Liver (tissue), 9 donors: ENCODE results near the gene DAG1. TPM values are rescaled to one million over a fixed set of nuclear protein-coding genes. Genes with fewer than 3 reads are reported as not detected.

Experiments
- DNase-seq: peaks from one replicate; pipeline ENCODE4 v3.0.0-alpha.2; 2017; ENCODE audit warnings: low spot score
- H3K27ac ChIP-seq, 2 donors: one replicate each; pipeline ENCODE4 v1.7.0; 2013; ENCODE audit warnings: inconsistent platforms in 2 of 2, low read length in 2 of 2, control low read depth in 1 of 2, low read depth in 1 of 2, mild to moderate bottlenecking in 1 of 2
- H3K27me3 ChIP-seq, 4 donors: one replicate each; pipeline versions ENCODE4 v1.6.1 to v1.7.0; 2013; ENCODE audit warnings: low read length in 3 of 4, inconsistent platforms in 1 of 4, mild to moderate bottlenecking in 1 of 4, moderate library complexity in 1 of 4; ENCODE audit not compliant: control insufficient read depth in 4 of 4, insufficient read depth in 4 of 4
- H3K36me3 ChIP-seq, 4 donors: one replicate each; pipeline versions ENCODE4 v1.6.1 to v1.7.0; 2013; ENCODE audit warnings: low read length in 3 of 4, mild to moderate bottlenecking in 3 of 4, low read depth in 1 of 4, moderate library complexity in 1 of 4; ENCODE audit not compliant: control insufficient read depth in 4 of 4, insufficient read depth in 3 of 4
- H3K4me1 ChIP-seq, 4 donors: one replicate each; pipeline versions ENCODE4 v1.6.1 to v1.7.0; 2013; ENCODE audit warnings: low read length in 3 of 4, mild to moderate bottlenecking in 3 of 4, moderate library complexity in 1 of 4; ENCODE audit not compliant: control insufficient read depth in 4 of 4, insufficient read depth in 4 of 4
- H3K4me3 ChIP-seq, 3 donors: one replicate each; pipeline versions ENCODE4 v1.6.1 to v1.7.0; 2013; ENCODE audit warnings: low read length in 3 of 3, control low read depth in 1 of 3, low read depth in 1 of 3, mild to moderate bottlenecking in 1 of 3
- H3K9ac ChIP-seq, 2 donors: one replicate each; pipeline ENCODE4 v1.7.0; 2013; ENCODE audit warnings: low read length in 2 of 2, mild to moderate bottlenecking in 2 of 2, moderate library complexity in 2 of 2, control low read depth in 1 of 2, low read depth in 1 of 2
- H3K9me3 ChIP-seq, 4 donors: one replicate each; pipeline versions ENCODE4 v1.6.1 to v1.7.0; 2013; ENCODE audit warnings: low read length in 3 of 4; ENCODE audit not compliant: control insufficient read depth in 4 of 4
- ATF3 ChIP-seq: IDR thresholded peaks from 2 replicates; pipeline ENCODE4 v1.6.1; 2016; ENCODE audit warnings: antibody characterized with exemption
- CTCF ChIP-seq: fragments of 150-350 bp; IDR thresholded peaks from 2 replicates; pipeline ENCODE4 v1.5.1; 2017; ENCODE audit warnings: improper control_type of control experiment, low read depth, low read length; ENCODE audit not compliant: missing input control
- EGR1 ChIP-seq, 2 donors: IDR thresholded peaks; 2 replicates each; pipeline ENCODE4 v1.6.1; 2016 to 2018; ENCODE audit warnings: antibody characterized with exemption in 2 of 2, low read depth in 2 of 2
- FOXA1 ChIP-seq: IDR thresholded peaks from 2 replicates; pipeline ENCODE4 v1.6.1; 2016; ENCODE audit warnings: antibody characterized with exemption
- FOXA2 ChIP-seq: IDR thresholded peaks from 2 replicates; pipeline ENCODE4 v1.6.1; 2016; ENCODE audit warnings: antibody characterized with exemption
- GABPA ChIP-seq, 2 donors: IDR thresholded peaks in 1 of 2; conservative IDR thresholded peaks in 1 of 2; 2 replicates each; pipeline ENCODE4 v1.6.1; 2016; ENCODE audit warnings: antibody characterized with exemption in 2 of 2, mild to moderate bottlenecking in 1 of 2, moderate library complexity in 1 of 2
- HNF4A ChIP-seq, 2 donors: conservative IDR thresholded peaks; 2 replicates each; pipeline ENCODE4 v1.6.1; 2016; ENCODE audit warnings: antibody characterized with exemption in 2 of 2, mild to moderate bottlenecking in 2 of 2
- HNF4G ChIP-seq: IDR thresholded peaks from 2 replicates; pipeline ENCODE4 v1.6.1; 2016; ENCODE audit warnings: antibody characterized with exemption
- JUND ChIP-seq, 2 donors: IDR thresholded peaks; 2 replicates each; pipeline ENCODE4 v1.6.1; 2016; ENCODE audit warnings: antibody characterized with exemption in 2 of 2
- MAX ChIP-seq: IDR thresholded peaks from 2 replicates; pipeline ENCODE4 v1.6.1; 2016; ENCODE audit warnings: antibody characterized with exemption
- NR2F2 ChIP-seq: IDR thresholded peaks from 2 replicates; pipeline ENCODE4 v1.6.1; 2016; ENCODE audit warnings: antibody characterized with exemption
- RAD21 ChIP-seq, 2 donors: IDR thresholded peaks; 2 replicates each; pipeline ENCODE4 v1.6.1; 2016; ENCODE audit warnings: antibody characterized with exemption in 2 of 2, mild to moderate bottlenecking in 2 of 2
- REST ChIP-seq: IDR thresholded peaks from 2 replicates; pipeline ENCODE4 v1.6.1; 2016; ENCODE audit warnings: antibody characterized with exemption, mild to moderate bottlenecking
- RXRA ChIP-seq, 2 donors: IDR thresholded peaks; 2 replicates each; pipeline ENCODE4 v1.6.1; 2017 to 2018; ENCODE audit warnings: antibody characterized with exemption in 2 of 2, mild to moderate bottlenecking in 1 of 2
- SP1 ChIP-seq: IDR thresholded peaks from 2 replicates; pipeline ENCODE4 v1.6.1; 2018; ENCODE audit warnings: antibody characterized with exemption, mild to moderate bottlenecking
- TAF1 ChIP-seq: conservative IDR thresholded peaks from 2 replicates; pipeline ENCODE4 v1.6.1; 2016; ENCODE audit warnings: antibody characterized with exemption, mild to moderate bottlenecking
- YY1 ChIP-seq: IDR thresholded peaks from 2 replicates; pipeline ENCODE4 v1.6.1; 2016; ENCODE audit warnings: antibody characterized with exemption, mild to moderate bottlenecking
- ZBTB33 ChIP-seq: IDR thresholded peaks from 2 replicates; pipeline ENCODE4 v1.6.1; 2016; ENCODE audit warnings: antibody characterized with exemption
- WGBS: extraction: QIAGEN DNeasy Blood & Tissue Kit; methylation state at CpG from one replicate; pipeline ENCODE4 v1.1.7; 2013; 5-methylcytosine and 5-hydroxymethylcytosine counted together
- polyA plus RNA-seq, 2 donors: library from polyadenylated mRNA; stranded (reverse) in 1 of 2; unstranded in 1 of 2; fragments of 200-250 nt in 1 of 2; fragments of >200 nt in 1 of 2; fragmentation: Nextera tagmentation in 1 of 2; extraction: Ambion mirVana in 1 of 2; gene quantifications; one replicate each; pipeline versions ENCODE4 v1.2.1 to v1.2.3, GENCODE V29; 2013 to 2015
- total RNA-seq, 2 donors: library from RNA; depleted of rRNA; stranded (reverse); fragments of >200 nt; gene quantifications; one replicate each; pipeline ENCODE4 v1.2.3, GENCODE V29; 2014
- donor health status: healthy.
- donor health status: healthy.
- donor health status: healthy.
- donor health status: healthy.
- donor health status: healthy.

The DAG1 gene
- total and polyA plus RNA-seq, 4 donors = 12.1 to 54.4 (median 28.5) TPM

- H3K4me1 ChIP-seq = peaks cover 23 to 34% (median 30%) of the 10 kb centered on the region in 4 donors
- H3K36me3 ChIP-seq = peaks cover 0 to 24% (median 14%) of the 10 kb centered on the region in 4 donors
- no peak for DNase-seq
- peak overlapping the region; percentile 87 to 90 for H3K27ac ChIP-seq
- no peak overlapping the region for H3K9ac ChIP-seq
- no peaks in the 10 kb centered on the region for H3K27me3 ChIP-seq
- TF ChIP-seq RXRA (IDR thresholded peaks at IDR 0.05) (peak in 1 of 2 donors; percentile 33), JUND (IDR thresholded peaks at IDR 0.05) (peak in 1 of 2 donors; percentile 73), YY1 (peak; percentile 98), HNF4A (conservative IDR thresholded peaks at IDR 0.05) (peak in 1 of 2 donors; percentile 36), MAX (no peak)
- H3K4me3 ChIP-seq = no peak overlapping the region
- 72% methylated on average over 14 of the region's 14 CpGs for WGBS
- H3K9me3 ChIP-seq = no peaks in the 10 kb centered on the region
Measured at GRCh38 chr3:49534581-49535441, 64.7 kb downstream of the DAG1 start.

GRCh38 chr3:49535971-49536874 lies 66.2 kb downstream of the DAG1 start:
- WGBS = 21% methylated on average over 7 of the region's 7 CpGs
- Histone ChIP-seq H3K27me3 (no peaks in the 10 kb centered on the region), H3K4me1 (peaks cover 26 to 42% (median 35%) of the 10 kb centered on the region in 4 donors), H3K9ac (no peak overlapping the region), H3K4me3 (no peak overlapping the region), H3K27ac (peak overlapping the region; percentile 87 to 90), H3K36me3 (peaks cover 0 to 18% (median 7%) of the 10 kb centered on the region in 4 donors), H3K9me3 (no peaks in the 10 kb centered on the region)
- TF ChIP-seq GABPA (IDR thresholded peaks at IDR 0.05 in 1 of 2, conservative IDR thresholded peaks at IDR 0.05 in 1 of 2) (no peak), ZBTB33 (no peak), RXRA (IDR thresholded peaks at IDR 0.05) (peak; percentile 51 to 93), REST (no peak), JUND (IDR thresholded peaks at IDR 0.05) (peak in 1 of 2 donors; percentile 92), RAD21 (IDR thresholded peaks at IDR 0.05) (peak in 1 of 2 donors; percentile 1), CTCF (peak; percentile 20), TAF1 (no peak), NR2F2 (peak; percentile 72), EGR1 (IDR thresholded peaks at IDR 0.05; ENCODE audit: low read depth in 2 of 2) (peak in 1 of 2 donors; percentile 91), HNF4G (no peak), SP1 (peak; percentile 58), FOXA2 (peak; percentile 61), FOXA1 (no peak), MAX (peak; percentile 70), YY1 (no peak), HNF4A (conservative IDR thresholded peaks at IDR 0.05) (peak; percentile 67 to 87), ATF3 (no peak)
- no peak for DNase-seq
